Transverse colon (tissue), 4 donors: Measurements from ENCODE around the gene CARMIL1. TPM values are rescaled to one million over a fixed set of nuclear protein-coding genes. Genes with fewer than 3 reads are reported as not detected.

Source experiments
- DNase-seq: peaks from one replicate; pipeline ENCODE4 v3.0.0-alpha.2; 2019
- H3K27ac ChIP-seq, 4 donors: fragments of 200-600 bp; sonication (generic); 2 replicates each; pipeline ENCODE4 v1.5.1; 2016 to 2018; ENCODE audit warnings: inconsistent platforms in 4 of 4
- H3K27me3 ChIP-seq: fragments of 200-600 bp; sonication (generic); 2 replicates; pipeline ENCODE4 v1.5.1; 2017; ENCODE audit warnings: inconsistent platforms
- H3K36me3 ChIP-seq, 4 donors: fragments of 200-600 bp; sonication (generic); 2 replicates each; pipeline ENCODE4 v1.5.1; 2017 to 2019; ENCODE audit warnings: inconsistent platforms in 4 of 4
- H3K4me1 ChIP-seq, 4 donors: fragments of 200-600 bp; sonication (generic); 2 replicates each; pipeline ENCODE4 v1.5.1; 2017 to 2020; ENCODE audit warnings: inconsistent platforms in 4 of 4
- H3K4me3 ChIP-seq, 4 donors: fragments of 200-600 bp; sonication (generic); 1 replicate in 1 of 4; 2 replicates in 3 of 4; pipeline versions ENCODE4 v1.5.1 to v1.6.1; 2017 to 2019; ENCODE audit warnings: inconsistent platforms in 4 of 4
- H3K9me3 ChIP-seq, 2 donors: fragments of 200-600 bp; sonication (generic); 2 replicates each; pipeline ENCODE4 v1.5.1; 2017 to 2019; ENCODE audit warnings: inconsistent platforms in 2 of 2
- CTCF ChIP-seq, 5 experiments: fragments of 200-600 bp in 3 of 5; fragments of 450-650 bp in 2 of 5; sonication (generic) in 3 of 5; IDR thresholded peaks; 1 replicate in 2 of 5; 2 replicates in 3 of 5; pipeline ENCODE4 v1.5.1; 2016 to 2017; ENCODE audit warnings: antibody characterized with exemption in 5 of 5, inconsistent platforms in 3 of 5, mild to moderate bottlenecking in 2 of 5, moderate library complexity in 1 of 5
- EP300 ChIP-seq: sonication (generic); formaldehyde crosslinking; IDR thresholded peaks from one replicate; pipeline ENCODE4 v1.6.1; 2017; ENCODE audit warnings: antibody characterized with exemption, low read depth
- POLR2A ChIP-seq: fragments of 450-650 bp; IDR thresholded peaks from one replicate; pipeline ENCODE4 v1.6.1; 2016; ENCODE audit warnings: antibody characterized with exemption, mild to moderate bottlenecking, moderate library complexity
- POLR2AphosphoS5 ChIP-seq, 3 donors: sonication (generic); formaldehyde crosslinking; IDR thresholded peaks; one replicate each; pipeline ENCODE4 v1.6.1; 2016; ENCODE audit warnings: antibody characterized with exemption in 3 of 3
- WGBS, 2 donors: methylation state at CpG; one replicate each; pipeline ENCODE4 v1.1.5; 2018; ENCODE audit warnings: low coverage in 1 of 2; 5-methylcytosine and 5-hydroxymethylcytosine counted together
- in situ Hi-C, 4 donors: fragments of 200-750 bp; cut with MboI; loops; one replicate each; pipeline versions ENCODE4 v1.15.0 to v1.15.1; 2017; ENCODE audit warnings: low sequenced_read_pairs in 3 of 4, low pct_ligation_motif_present in 1 of 4, low pct_unique_long_range_greater_than_20kb in 1 of 4
- intact Hi-C: fragments of 100-400 bp; cut with DNase I; formaldehyde crosslinking; loops from one replicate; pipeline ENCODE4 v1.15.1; 2023; ENCODE audit warnings: low total_unique reads
- total RNA-seq, 4 donors: library from RNA; depleted of rRNA; stranded (reverse); fragments of >200 nt; gene quantifications; one replicate each; pipeline ENCODE4 v1.1.0, GENCODE V29; 2016

Gene CARMIL1
- total RNA-seq, 4 donors from 2014 or later = 25.1 to 93.5 (median 61.0) TPM

GRCh38 chr6:25629198-25629576, 350.0 kb downstream of the CARMIL1 start:
- no peaks in the 10 kb centered on the region for H3K9me3 ChIP-seq
- 56 to 65% methylated on average over 3 to 4 of the region's 4 CpGs for WGBS, 2 donors

GRCh38 chr6:25630508-25631278, 351.5 kb downstream of the CARMIL1 start:
- intact Hi-C loops (no loop called here), in situ Hi-C loops (no loop called here)
- no peaks in the 10 kb centered on the region for H3K9me3 ChIP-seq
- no peak for DNase-seq
- TF ChIP-seq CTCF (IDR thresholded peaks at IDR 0.05) (no peak), POLR2AphosphoS5 (IDR thresholded peaks at IDR 0.05) (no peak), POLR2A (no peak), EP300 (no peak)
- no peak overlapping the region for H3K27ac ChIP-seq
- H3K4me3 ChIP-seq = no peak overlapping the region
- no peaks in the 10 kb centered on the region for H3K27me3 ChIP-seq
- H3K36me3 ChIP-seq = no peaks in the 10 kb centered on the region
- WGBS, 2 donors = 53 to 62% methylated on average over 4 of the region's 4 CpGs
- H3K4me1 ChIP-seq = peaks cover 0 to 8% (median 0%) of the 10 kb centered on the region in 4 donors

More at GRCh38 chr6:25629198-25629576, 350.0 kb downstream of the CARMIL1 start:
- Histone ChIP-seq H3K27ac (no peak overlapping the region), H3K4me1 (no peaks in the 10 kb centered on the region), H3K27me3 (no peaks in the 10 kb centered on the region), H3K4me3 (no peak overlapping the region), H3K36me3 (no peaks in the 10 kb centered on the region)
- intact Hi-C loops (no loop called here), in situ Hi-C loops (no loop called here)
- no peak for DNase-seq
- TF ChIP-seq CTCF (IDR thresholded peaks at IDR 0.05) = no peak
- no peak for TF ChIP-seq POLR2A
- no peak for TF ChIP-seq EP300
- TF ChIP-seq POLR2AphosphoS5 (IDR thresholded peaks at IDR 0.05) = no peak

- H3K4me1 ChIP-seq = peaks cover 0 to 8% (median 0%) of the 10 kb centered on the region in 4 donors
- H3K9me3 ChIP-seq = no peaks in the 10 kb centered on the region
- peak; percentile 33 for DNase-seq
- no peak overlapping the region for H3K4me3 ChIP-seq
- no peaks in the 10 kb centered on the region for H3K27me3 ChIP-seq
- H3K36me3 ChIP-seq = no peaks in the 10 kb centered on the region
- intact Hi-C loops (no loop called here), in situ Hi-C loops (no loop called here)
- TF ChIP-seq POLR2AphosphoS5 (IDR thresholded peaks at IDR 0.05) (peak in 1 of 3 donors; percentile 45), CTCF (IDR thresholded peaks at IDR 0.05) (no peak)
- WGBS, 2 donors = 93 to 95% methylated on average over 2 of the region's 2 CpGs
- no peak overlapping the region for H3K27ac ChIP-seq
These were observed 356.7 kb downstream of the CARMIL1 start for GRCh38 chr6:25635886-25636317.

GRCh38 chr6:25637211-25637610, 358.0 kb downstream of the CARMIL1 start:
- no peak overlapping the region for H3K27ac ChIP-seq
- DNase-seq = no peak
- H3K4me3 ChIP-seq = no peak overlapping the region
- 38 to 57% methylated on average over 1 of the region's 1 CpG for WGBS, 2 donors
- TF ChIP-seq EP300 = no peak
- intact Hi-C loops (no loop called here), in situ Hi-C loops (no loop called here)
- peaks cover 0 to 8% (median 0%) of the 10 kb centered on the region in 4 donors for H3K4me1 ChIP-seq
- H3K9me3 ChIP-seq = no peaks in the 10 kb centered on the region
- H3K27me3 ChIP-seq = peaks cover 5% of the 10 kb centered on the region
- no peaks in the 10 kb centered on the region for H3K36me3 ChIP-seq
